Femur (tissue), 1 donor: Measurements from ENCODE around the gene PPP1R11.
A peak's percentile ranks its signal among the peaks of the same experiment; 100 is the strongest.
"Not testable (repeated sequence)": the region's sequence is repeated elsewhere in the genome, so short reads cannot be mapped to it uniquely, and the experiment has no call there.

ENCODE experiments used
- DNase-seq: peaks from one replicate; pipeline ENCODE4 v3.0.0-alpha.2; 2017

The PPP1R11 gene

DNA sequence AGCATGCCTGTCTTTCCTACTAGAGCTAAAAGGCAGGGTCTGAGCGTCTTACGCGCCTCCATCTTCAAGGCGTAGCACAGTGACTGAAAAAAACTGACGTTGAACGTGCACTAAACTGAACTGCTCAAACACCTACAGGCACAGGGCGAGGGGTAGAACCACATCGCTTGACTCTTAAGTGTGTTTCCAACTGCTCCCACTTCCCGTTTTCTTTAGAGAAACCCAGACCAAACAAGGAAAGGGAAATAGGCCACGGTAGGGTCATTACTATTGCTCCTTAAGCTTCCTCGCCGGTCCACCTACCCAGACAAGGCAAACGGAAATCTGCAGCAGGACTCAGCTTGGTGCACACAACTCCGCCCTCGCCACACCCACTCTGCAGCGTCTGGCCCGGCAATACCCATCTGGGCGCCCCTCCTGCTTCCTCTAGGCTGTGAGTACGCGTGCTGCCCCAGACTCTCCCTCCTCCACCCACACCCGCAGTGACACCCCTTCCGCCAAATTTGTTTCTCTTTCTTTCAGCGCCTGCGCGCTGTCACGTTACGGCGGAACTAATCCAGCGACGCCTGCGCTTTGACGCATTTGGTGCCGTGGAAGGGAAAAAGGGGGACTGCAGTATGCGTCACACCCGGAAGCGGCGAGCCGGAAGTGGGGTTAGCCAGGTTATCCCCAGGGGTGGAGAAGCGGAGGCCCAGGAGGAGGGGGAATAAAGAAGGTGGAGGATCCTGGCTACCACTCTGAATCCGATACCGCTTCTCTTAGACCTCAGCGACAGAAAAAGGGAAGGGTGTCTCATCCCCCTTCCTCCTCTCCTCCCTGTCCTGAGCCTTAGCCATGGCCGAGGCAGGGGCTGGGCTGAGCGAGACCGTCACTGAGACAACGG is at the start of gene PPP1R11:
Gene PPP1R11, plus strand, starts transcription at position 622 of the 883 bp plus-strand sequence. Its CDS starts 213 bp downstream, at position 835.
- peak; percentile 99 for DNase-seq

DNA sequence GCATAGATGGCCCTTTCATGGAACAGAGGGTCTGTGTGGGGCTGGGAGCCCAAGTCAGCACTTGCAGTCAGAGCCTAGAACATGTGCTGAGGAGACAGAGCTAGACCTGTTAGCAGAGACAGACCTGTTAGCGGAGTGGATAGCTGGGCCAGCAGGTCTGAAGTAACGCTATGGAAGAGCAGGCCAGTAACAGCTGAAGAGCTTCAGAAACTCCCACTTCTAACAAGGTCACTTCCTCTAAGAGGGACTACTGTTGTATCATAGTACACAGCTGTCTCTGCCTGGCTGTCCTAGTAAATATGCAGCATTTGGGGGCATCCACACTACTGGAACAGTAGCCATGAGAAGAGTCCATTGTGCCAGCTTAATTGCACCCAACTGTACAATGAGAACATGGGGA is 47.2 kb upstream of the PPP1R11 start:
- no peak for DNase-seq

GRCh38 chr6:30020626-30021025 is 46.4 kb upstream of the PPP1R11 start:
- no peak for DNase-seq

DNA sequence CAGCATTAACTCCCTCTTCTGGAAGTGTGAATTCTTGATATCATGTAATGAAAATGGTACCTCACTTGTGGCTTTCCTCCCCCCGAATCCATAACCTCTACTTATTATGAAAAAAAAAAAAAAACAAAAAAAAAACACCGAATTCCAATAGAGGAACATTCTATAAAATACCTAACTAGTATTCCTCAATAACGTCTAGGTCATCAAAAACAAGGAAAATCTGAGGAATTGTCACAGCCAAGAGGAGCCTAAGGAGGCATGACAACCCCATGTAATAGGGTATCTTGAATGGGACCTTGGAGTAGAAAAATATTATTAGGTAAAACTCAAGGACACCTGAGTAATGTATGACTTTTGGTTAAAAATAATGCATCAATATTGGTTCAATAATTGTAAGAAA is 44.8 kb upstream of the PPP1R11 start:
- DNase-seq: no peak

DNA sequence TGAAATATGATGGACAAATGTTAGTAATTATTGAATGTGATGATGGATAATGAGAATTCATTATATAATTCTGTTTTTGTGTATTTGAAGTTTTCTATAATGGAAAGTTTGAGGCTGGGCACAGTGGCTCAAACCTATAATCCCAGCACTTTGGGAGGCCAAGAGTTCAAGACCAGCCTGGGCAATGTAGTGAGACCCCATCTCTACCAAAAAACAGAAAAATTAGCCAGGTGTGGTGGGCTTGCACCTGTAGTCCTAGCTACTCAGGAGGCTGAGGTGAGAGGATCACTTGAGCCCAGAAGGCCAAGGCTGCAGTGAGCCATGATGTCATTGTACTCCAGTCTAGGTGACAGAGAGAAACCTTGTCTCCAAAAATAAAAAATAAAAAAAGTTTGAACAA is 44.3 kb upstream of the PPP1R11 start:
- not testable (repeated sequence) for DNase-seq

DNA sequence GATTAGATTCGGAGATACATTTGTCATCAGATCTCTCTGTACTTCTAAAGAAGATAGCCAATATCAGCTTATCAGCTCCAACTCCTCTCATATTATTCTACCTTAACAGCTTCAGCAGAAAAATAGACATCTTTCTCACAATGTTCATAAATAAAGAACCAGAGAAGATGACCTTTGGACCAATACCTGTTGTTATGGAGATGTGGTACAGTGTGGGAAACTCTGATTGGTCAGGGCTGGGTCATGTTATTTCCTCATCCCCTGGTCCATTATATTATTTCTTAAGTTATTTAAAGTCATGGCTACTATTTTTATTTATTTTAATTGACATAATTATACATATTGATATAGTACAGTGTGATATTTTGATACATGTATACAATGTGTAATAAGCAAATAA is 41.8 kb upstream of the PPP1R11 start:
- DNase-seq: no peak

DNA sequence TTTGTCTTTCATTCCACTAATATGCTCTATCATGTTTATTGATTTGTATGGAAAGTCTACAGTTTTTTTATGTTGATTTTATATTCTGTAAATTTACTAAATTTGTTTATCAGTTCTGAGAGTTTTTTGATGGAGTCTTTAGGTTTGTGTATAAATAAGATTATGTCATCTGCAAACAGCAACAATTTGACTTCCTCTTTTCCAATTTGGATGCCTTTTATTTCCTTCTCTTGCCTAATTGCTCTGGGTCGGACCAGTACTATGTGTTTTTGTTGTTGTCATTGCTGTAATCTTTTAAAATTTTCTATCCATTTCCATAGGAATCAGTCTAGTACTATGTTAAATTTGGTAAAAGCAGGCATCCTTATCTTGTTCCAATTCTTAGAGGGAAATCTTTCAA is 37.4 kb upstream of the PPP1R11 start:
- no peak for DNase-seq

DNA sequence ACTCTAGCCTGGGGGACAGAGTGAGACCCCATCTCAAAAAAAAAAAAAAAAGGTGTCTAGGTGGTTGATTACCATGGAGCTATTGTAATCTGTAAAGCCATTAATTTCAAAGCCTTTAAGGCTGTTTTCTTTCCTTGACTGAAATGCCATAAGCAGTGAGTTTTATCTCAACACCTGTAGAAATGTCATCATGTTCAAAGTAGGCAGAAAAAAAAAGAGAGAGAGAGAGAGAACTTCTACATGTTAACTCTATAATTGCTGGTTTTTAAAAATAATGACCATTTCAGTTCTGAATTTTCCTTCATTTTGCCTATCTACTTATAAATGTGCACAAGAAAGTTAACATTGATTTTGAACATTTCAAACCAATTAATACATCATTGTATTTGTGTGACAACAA is 35.6 kb upstream of the PPP1R11 start:
- no peak for DNase-seq

DNA sequence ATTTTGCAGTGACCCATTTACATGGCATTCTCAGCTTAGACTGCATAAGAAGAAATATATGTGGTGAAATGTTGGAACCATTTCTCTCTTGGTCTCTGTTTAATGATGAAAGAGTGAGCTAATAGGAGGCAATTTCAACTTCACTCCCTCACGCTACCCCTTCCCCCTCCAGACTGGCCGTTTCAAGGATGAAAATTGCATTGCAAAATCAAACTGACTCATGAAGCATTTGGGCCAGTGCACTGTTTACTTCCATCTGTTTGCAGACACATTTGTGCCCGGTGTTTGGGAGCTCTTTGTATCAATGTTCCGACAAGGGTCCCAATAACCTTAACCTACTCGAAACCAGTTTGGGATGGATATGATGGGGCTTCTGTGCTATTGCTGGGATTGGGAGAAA is 33.6 kb upstream of the PPP1R11 start:
- not testable (repeated sequence) for DNase-seq

DNA sequence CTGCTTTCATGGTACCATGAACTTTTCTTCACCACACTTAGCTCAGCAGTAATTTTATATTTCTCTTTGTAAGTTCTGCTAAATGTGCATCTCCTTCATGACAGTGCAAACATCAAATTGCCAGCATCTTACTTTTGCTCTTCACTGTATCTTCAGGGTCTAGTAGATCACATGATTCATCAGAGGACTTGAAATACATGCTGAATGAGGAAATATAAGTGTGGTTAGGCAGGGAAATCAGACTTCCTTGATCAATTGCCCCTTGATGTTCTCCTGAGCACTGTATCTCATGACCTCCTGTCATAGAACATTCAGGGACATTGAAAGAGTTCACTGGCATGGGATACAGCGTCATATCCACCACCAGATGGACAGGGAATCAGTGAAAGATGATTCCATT is 31.2 kb upstream of the PPP1R11 start:
- no peak for DNase-seq

DNA sequence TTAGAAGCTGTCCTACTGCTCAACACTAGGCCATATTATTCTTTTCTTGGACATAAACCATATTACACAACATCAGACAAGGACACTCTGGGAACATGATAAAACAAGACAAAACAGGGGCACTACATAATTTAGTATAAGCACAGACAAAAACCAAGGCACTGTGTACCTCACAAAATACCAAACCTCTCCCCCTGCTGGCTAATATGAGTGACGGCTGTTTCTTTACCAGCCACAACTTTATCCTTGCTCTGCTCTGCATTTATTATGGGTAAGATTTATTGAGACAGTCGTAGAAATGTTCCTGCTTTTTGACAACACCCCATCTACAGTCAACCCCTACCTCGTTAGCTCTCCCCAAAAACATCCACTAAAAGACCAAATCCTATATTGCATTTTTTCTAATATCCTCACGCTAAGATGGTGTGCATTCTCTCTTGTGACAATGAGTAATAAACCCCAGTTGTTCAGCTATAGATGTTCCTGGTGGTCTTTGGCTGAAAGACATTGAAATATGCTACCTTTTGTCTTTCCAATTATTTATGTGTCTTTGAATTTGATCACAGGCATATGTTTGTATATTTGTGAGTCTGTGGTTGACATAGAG is 29.7 kb upstream of the PPP1R11 start:
- no peak for DNase-seq

DNA sequence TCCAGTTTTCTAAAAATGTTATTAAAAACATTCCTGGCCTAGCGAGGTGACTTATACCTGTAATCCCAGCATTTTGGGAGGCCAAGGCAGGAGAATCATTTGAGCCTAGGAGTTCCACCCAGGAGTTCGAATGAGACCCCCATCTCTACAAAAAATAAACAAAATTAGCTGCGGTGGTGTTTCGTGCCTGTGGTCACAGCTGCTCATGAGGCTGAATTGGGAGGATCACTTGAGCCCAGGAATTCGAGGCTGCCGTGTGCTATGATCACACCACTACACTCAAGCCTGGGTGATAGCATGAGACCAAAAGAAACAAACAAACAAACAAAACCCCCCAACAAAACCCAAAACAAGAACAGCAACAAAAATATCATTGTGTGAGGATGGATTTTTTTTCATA is 25.8 kb upstream of the PPP1R11 start:
- no peak for DNase-seq

DNA sequence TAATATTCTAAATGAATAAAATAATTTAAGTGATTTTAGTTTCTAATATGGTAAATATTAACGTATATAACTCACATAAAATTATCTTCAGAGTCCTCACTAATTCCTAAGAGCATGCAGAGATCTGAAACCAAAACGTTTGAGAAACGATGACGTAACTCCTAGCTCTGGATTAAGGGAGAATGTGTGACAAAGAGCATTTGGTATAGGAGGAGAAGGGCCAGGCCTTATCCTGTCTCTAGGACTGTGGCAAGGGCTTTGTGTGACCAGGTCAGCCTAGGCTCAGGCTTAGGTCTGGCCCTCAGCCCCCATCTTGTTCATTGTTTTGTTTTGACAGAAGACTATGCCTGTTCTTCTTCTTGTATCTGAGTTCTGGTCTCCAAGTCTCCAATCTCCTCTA is 25.2 kb upstream of the PPP1R11 start:
- no peak for DNase-seq

- DNase-seq: no peak
Observed at GRCh38 chr6:30042476-30042875, 24.5 kb upstream of the PPP1R11 start.

- DNase-seq: no peak
Observed at GRCh38 chr6:30042914-30043313, 24.1 kb upstream of the PPP1R11 start.

GRCh38 chr6:30043744-30044143 is 23.3 kb upstream of the PPP1R11 start:
- DNase-seq: no peak

GRCh38 chr6:30044630-30045029 is 22.4 kb upstream of the PPP1R11 start:
- no peak for DNase-seq

GRCh38 chr6:30047220-30047619 is 19.8 kb upstream of the PPP1R11 start:
- DNase-seq: no peak

DNA sequence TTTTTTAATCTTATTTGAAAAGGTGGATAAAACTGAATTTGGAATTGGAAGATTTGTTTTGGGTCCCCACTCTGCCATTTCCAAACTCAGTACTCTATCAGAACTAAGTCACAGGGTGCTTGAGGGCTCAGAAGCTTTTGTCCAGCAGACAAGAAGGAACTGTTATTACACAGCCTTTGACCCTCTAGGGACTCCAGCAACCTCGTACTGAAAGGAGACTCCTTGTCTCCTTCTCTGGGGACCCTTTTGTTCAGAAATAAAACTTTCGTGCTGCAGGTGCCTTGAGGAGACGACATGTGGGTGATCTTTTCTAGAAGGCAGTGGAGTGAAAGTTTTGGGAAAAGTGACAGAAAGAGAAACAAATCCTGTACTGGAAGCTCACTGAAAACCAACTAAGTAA is 13.3 kb upstream of the PPP1R11 start:
- no peak for DNase-seq

DNA sequence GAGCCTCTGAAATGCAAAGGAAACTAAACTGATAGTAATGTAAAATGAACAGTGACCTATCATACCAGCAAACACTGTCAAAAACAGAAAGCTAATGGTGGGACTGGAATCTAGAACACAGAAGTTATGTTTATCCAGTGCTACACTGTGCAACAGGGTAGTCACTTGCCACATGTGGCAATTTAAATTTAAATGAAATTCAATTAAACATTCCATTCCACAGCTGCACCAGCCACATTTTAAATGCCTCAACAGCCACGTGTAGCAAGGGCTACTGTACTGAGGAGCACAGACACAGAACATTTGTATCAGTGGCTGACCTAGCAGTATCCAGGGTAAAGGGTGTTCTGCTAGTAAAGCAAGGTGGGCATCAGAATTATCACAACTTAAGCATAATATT is 11.5 kb upstream of the PPP1R11 start:
- no peak for DNase-seq

DNA sequence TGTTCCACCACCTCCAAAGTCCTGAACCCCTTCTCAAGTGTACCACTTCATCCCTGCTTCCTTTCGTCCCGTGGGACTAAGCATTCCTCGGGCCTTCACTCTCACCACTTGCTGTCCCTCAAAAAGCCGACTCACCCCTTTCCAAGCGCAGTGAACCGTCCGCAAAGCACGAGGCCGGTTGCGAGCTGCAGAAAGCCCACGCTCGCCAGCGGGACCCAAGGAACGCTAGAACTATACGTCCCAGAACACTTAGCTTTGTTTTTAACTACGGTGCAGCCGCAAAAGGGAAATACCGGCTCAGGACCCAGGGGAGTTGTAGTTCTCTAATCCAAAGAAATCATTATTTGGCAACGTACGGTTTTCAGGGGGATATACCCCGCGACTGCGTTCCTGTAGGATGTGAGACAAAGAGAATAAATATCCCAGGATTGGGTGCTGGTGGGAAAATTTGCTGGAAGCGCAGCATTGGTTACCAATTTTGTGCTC is 6.3 kb upstream of the PPP1R11 start:
- peak; percentile 47 for DNase-seq

DNA sequence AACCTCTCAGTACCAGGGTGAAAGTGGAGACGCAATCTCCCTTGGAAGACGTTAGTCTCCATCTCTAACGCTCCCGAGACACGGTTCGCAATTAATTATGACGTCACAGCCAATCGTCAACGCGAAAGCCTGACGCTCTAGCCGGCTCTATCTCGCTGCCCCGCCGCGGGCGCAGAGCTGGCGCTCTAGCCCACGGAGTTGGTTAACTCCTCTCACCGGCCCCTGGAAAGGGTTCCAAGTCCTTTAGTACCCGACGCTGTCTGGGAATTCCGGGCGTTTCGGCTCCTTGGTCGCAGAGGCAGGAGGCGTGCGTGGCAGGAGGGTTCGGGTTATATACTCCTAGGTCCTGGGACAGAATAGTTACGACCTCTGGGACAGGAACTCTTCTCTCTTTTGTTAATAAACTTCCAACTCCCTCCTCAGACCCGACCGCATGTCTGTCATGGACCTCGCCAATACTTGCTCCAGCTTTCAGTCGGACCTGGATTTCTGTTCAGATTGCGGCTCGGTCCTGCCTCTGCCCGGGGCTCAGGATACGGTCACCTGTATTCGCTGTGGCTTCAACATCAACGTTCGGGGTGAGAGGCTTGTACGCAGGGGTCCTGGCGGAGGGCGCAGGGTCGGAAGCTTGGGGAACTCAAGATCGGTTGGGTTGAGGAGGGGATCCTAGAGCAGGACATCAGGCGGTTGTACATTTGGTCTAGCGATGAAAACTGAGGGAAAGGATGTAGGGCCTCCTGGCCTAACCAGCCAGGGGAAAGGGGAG is 5.7 kb upstream of the PPP1R11 start, which contains the start of gene POLR1H:
Gene POLR1H, plus strand, starts transcription at position 174 of the 766 bp plus-strand sequence. Its CDS starts 260 bp downstream, at position 434.
- peak; percentile 96 for DNase-seq

GRCh38 chr6:30061858-30062458 is 5.0 kb upstream of the PPP1R11 start:
- DNase-seq: peak; percentile 29
